Liver (tissue), 9 donors: ENCODE results near the gene GLRX5. TPM values are rescaled to one million over a fixed set of nuclear protein-coding genes. Genes with fewer than 3 reads are reported as not detected.
A peak's percentile ranks its signal among the peaks of the same experiment; 100 is the strongest.

Experiments used
- DNase-seq: peaks from one replicate; pipeline ENCODE4 v3.0.0-alpha.2; 2017; ENCODE audit warnings: low spot score
- H3K27ac ChIP-seq, 2 donors: one replicate each; pipeline ENCODE4 v1.7.0; 2013; ENCODE audit warnings: inconsistent platforms in 2 of 2, low read length in 2 of 2, control low read depth in 1 of 2, low read depth in 1 of 2, mild to moderate bottlenecking in 1 of 2
- H3K27me3 ChIP-seq, 4 donors: one replicate each; pipeline versions ENCODE4 v1.6.1 to v1.7.0; 2013; ENCODE audit warnings: low read length in 3 of 4, inconsistent platforms in 1 of 4, mild to moderate bottlenecking in 1 of 4, moderate library complexity in 1 of 4; ENCODE audit not compliant: control insufficient read depth in 4 of 4, insufficient read depth in 4 of 4
- H3K36me3 ChIP-seq, 4 donors: one replicate each; pipeline versions ENCODE4 v1.6.1 to v1.7.0; 2013; ENCODE audit warnings: low read length in 3 of 4, mild to moderate bottlenecking in 3 of 4, low read depth in 1 of 4, moderate library complexity in 1 of 4; ENCODE audit not compliant: control insufficient read depth in 4 of 4, insufficient read depth in 3 of 4
- H3K4me1 ChIP-seq, 4 donors: one replicate each; pipeline versions ENCODE4 v1.6.1 to v1.7.0; 2013; ENCODE audit warnings: low read length in 3 of 4, mild to moderate bottlenecking in 3 of 4, moderate library complexity in 1 of 4; ENCODE audit not compliant: control insufficient read depth in 4 of 4, insufficient read depth in 4 of 4
- H3K4me3 ChIP-seq, 3 donors: one replicate each; pipeline versions ENCODE4 v1.6.1 to v1.7.0; 2013; ENCODE audit warnings: low read length in 3 of 3, control low read depth in 1 of 3, low read depth in 1 of 3, mild to moderate bottlenecking in 1 of 3
- H3K9ac ChIP-seq, 2 donors: one replicate each; pipeline ENCODE4 v1.7.0; 2013; ENCODE audit warnings: low read length in 2 of 2, mild to moderate bottlenecking in 2 of 2, moderate library complexity in 2 of 2, control low read depth in 1 of 2, low read depth in 1 of 2
- H3K9me3 ChIP-seq, 4 donors: one replicate each; pipeline versions ENCODE4 v1.6.1 to v1.7.0; 2013; ENCODE audit warnings: low read length in 3 of 4; ENCODE audit not compliant: control insufficient read depth in 4 of 4
- EGR1 ChIP-seq, 2 donors: IDR thresholded peaks; 2 replicates each; pipeline ENCODE4 v1.6.1; 2016 to 2018; ENCODE audit warnings: antibody characterized with exemption in 2 of 2, low read depth in 2 of 2
- FOXA2 ChIP-seq: IDR thresholded peaks from 2 replicates; pipeline ENCODE4 v1.6.1; 2016; ENCODE audit warnings: antibody characterized with exemption
- GABPA ChIP-seq, 2 donors: IDR thresholded peaks in 1 of 2; conservative IDR thresholded peaks in 1 of 2; 2 replicates each; pipeline ENCODE4 v1.6.1; 2016; ENCODE audit warnings: antibody characterized with exemption in 2 of 2, mild to moderate bottlenecking in 1 of 2, moderate library complexity in 1 of 2
- HNF4A ChIP-seq, 2 donors: conservative IDR thresholded peaks; 2 replicates each; pipeline ENCODE4 v1.6.1; 2016; ENCODE audit warnings: antibody characterized with exemption in 2 of 2, mild to moderate bottlenecking in 2 of 2
- JUND ChIP-seq, 2 donors: IDR thresholded peaks; 2 replicates each; pipeline ENCODE4 v1.6.1; 2016; ENCODE audit warnings: antibody characterized with exemption in 2 of 2
- NR2F2 ChIP-seq: IDR thresholded peaks from 2 replicates; pipeline ENCODE4 v1.6.1; 2016; ENCODE audit warnings: antibody characterized with exemption
- RAD21 ChIP-seq, 2 donors: IDR thresholded peaks; 2 replicates each; pipeline ENCODE4 v1.6.1; 2016; ENCODE audit warnings: antibody characterized with exemption in 2 of 2, mild to moderate bottlenecking in 2 of 2
- RXRA ChIP-seq, 2 donors: IDR thresholded peaks; 2 replicates each; pipeline ENCODE4 v1.6.1; 2017 to 2018; ENCODE audit warnings: antibody characterized with exemption in 2 of 2, mild to moderate bottlenecking in 1 of 2
- SP1 ChIP-seq: IDR thresholded peaks from 2 replicates; pipeline ENCODE4 v1.6.1; 2018; ENCODE audit warnings: antibody characterized with exemption, mild to moderate bottlenecking
- TAF1 ChIP-seq: conservative IDR thresholded peaks from 2 replicates; pipeline ENCODE4 v1.6.1; 2016; ENCODE audit warnings: antibody characterized with exemption, mild to moderate bottlenecking
- YY1 ChIP-seq: IDR thresholded peaks from 2 replicates; pipeline ENCODE4 v1.6.1; 2016; ENCODE audit warnings: antibody characterized with exemption, mild to moderate bottlenecking
- WGBS: extraction: QIAGEN DNeasy Blood & Tissue Kit; methylation state at CpG from one replicate; pipeline ENCODE4 v1.1.7; 2013; 5-methylcytosine and 5-hydroxymethylcytosine counted together
- polyA plus RNA-seq, 2 donors: library from polyadenylated mRNA; stranded (reverse) in 1 of 2; unstranded in 1 of 2; fragments of 200-250 nt in 1 of 2; fragments of >200 nt in 1 of 2; fragmentation: Nextera tagmentation in 1 of 2; extraction: Ambion mirVana in 1 of 2; gene quantifications; one replicate each; pipeline versions ENCODE4 v1.2.1 to v1.2.3, GENCODE V29; 2013 to 2015
- total RNA-seq, 2 donors: library from RNA; depleted of rRNA; stranded (reverse); fragments of >200 nt; gene quantifications; one replicate each; pipeline ENCODE4 v1.2.3, GENCODE V29; 2014
- TF ChIP-seq, protein P1 (sequence below): IDR thresholded peaks from 2 replicates; pipeline ENCODE4 v1.6.1; 2016; ENCODE audit warnings: antibody characterized with exemption
- TF ChIP-seq, protein P2 (sequence below): IDR thresholded peaks from 2 replicates; pipeline ENCODE4 v1.6.1; 2016; ENCODE audit warnings: antibody characterized with exemption, mild to moderate bottlenecking
- TF ChIP-seq, protein P3 (sequence below): fragments of 150-350 bp; IDR thresholded peaks from 2 replicates; pipeline ENCODE4 v1.5.1; 2017; ENCODE audit warnings: improper control_type of control experiment, low read depth, low read length; ENCODE audit not compliant: missing input control
- TF ChIP-seq, protein P4 (sequence below): IDR thresholded peaks from 2 replicates; pipeline ENCODE4 v1.6.1; 2016; ENCODE audit warnings: antibody characterized with exemption
- TF ChIP-seq, protein P5 (sequence below): IDR thresholded peaks from 2 replicates; pipeline ENCODE4 v1.6.1; 2016; ENCODE audit warnings: antibody characterized with exemption
- donor health status: healthy.
- donor health status: healthy.
- donor health status: healthy.
- donor health status: healthy.
- donor health status: healthy.

GLRX5 gene
- total and polyA plus RNA-seq, 4 donors, result 28.4 to 172 (median 39.7) TPM

DNA sequence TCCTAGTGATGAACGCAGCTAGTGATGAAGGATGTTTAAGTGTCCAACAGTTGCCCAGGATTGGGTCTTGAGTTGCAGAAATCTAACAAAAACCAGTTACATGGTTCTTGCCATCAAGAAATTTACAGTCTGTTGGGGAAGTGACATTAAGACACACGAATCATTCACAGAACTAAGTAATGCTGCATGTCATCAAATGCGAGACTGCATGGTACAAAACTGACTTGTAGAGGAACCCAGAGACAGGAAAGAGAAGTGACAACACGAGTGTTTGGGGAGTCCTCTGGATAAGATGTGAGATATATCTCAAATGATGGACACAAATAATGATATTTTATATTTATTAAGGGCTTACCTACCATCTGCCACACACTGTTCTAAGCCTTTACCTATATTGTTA, 12.3 kb upstream of the GLRX5 start:
- no peaks in the 10 kb centered on the region for H3K36me3 ChIP-seq
- H3K27ac ChIP-seq, result peak overlapping the region; percentile 91 to 92
- DNase-seq, result no peak
- 83% methylated on average over 4 of the region's 4 CpGs for WGBS
- H3K27me3 ChIP-seq, result no peaks in the 10 kb centered on the region
- H3K4me3 ChIP-seq, result no peak overlapping the region
- H3K9ac ChIP-seq, result peak overlapping the region in 1 of 2 donors; percentile 2
- no peaks in the 10 kb centered on the region for H3K9me3 ChIP-seq
- TF ChIP-seq HNF4A (conservative IDR thresholded peaks at IDR 0.05) (no peak), RXRA (IDR thresholded peaks at IDR 0.05) (no peak), EGR1 (IDR thresholded peaks at IDR 0.05; ENCODE audit: low read depth in 2 of 2) (no peak), RAD21 (IDR thresholded peaks at IDR 0.05) (no peak)
- TF ChIP-seq, protein P1, sequence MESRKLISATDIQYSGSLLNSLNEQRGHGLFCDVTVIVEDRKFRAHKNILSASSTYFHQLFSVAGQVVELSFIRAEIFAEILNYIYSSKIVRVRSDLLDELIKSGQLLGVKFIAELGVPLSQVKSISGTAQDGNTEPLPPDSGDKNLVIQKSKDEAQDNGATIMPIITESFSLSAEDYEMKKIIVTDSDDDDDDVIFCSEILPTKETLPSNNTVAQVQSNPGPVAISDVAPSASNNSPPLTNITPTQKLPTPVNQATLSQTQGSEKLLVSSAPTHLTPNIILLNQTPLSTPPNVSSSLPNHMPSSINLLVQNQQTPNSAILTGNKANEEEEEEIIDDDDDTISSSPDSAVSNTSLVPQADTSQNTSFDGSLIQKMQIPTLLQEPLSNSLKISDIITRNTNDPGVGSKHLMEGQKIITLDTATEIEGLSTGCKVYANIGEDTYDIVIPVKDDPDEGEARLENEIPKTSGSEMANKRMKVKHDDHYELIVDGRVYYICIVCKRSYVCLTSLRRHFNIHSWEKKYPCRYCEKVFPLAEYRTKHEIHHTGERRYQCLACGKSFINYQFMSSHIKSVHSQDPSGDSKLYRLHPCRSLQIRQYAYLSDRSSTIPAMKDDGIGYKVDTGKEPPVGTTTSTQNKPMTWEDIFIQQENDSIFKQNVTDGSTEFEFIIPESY, result no peak
- TF ChIP-seq, protein P2, sequence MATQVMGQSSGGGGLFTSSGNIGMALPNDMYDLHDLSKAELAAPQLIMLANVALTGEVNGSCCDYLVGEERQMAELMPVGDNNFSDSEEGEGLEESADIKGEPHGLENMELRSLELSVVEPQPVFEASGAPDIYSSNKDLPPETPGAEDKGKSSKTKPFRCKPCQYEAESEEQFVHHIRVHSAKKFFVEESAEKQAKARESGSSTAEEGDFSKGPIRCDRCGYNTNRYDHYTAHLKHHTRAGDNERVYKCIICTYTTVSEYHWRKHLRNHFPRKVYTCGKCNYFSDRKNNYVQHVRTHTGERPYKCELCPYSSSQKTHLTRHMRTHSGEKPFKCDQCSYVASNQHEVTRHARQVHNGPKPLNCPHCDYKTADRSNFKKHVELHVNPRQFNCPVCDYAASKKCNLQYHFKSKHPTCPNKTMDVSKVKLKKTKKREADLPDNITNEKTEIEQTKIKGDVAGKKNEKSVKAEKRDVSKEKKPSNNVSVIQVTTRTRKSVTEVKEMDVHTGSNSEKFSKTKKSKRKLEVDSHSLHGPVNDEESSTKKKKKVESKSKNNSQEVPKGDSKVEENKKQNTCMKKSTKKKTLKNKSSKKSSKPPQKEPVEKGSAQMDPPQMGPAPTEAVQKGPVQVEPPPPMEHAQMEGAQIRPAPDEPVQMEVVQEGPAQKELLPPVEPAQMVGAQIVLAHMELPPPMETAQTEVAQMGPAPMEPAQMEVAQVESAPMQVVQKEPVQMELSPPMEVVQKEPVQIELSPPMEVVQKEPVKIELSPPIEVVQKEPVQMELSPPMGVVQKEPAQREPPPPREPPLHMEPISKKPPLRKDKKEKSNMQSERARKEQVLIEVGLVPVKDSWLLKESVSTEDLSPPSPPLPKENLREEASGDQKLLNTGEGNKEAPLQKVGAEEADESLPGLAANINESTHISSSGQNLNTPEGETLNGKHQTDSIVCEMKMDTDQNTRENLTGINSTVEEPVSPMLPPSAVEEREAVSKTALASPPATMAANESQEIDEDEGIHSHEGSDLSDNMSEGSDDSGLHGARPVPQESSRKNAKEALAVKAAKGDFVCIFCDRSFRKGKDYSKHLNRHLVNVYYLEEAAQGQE, result no peak
- H3K4me1 ChIP-seq, result peaks cover 6 to 60% (median 52%) of the 10 kb centered on the region in 4 donors

DNA sequence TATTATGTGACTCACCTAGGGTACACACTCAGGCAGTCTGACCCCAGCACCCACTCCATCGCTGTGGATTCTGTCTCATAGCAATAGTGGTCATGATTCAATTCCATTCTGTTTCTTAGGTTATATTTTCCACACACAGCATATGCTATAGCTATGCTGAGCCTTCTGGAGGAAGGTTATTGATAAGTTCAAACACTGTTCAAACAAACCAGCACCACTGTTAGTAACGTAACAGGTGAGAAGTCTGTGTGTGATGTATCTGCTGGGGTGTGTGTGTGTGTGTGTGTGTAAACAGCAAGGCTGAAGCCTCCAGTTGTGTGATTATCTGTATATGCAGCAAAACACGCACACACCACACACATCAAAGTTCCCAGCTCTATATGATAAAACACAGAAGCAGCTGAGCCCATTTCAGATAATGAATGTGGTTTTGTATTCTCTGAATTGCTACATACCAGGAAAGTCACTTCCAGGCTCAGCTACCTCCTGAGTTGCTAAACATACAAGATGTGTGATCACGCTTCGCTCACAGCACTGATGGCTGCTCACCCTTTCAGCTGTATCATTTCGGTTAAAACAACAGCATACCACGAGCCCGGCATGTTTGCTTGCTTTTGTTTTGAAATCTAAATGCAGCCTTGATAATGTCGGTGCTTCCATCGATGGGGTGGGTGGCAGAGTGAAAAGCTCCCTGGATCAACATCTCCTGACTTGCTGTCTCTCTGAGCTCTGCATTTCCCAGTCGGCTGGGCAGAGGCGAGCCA, 11.6 kb upstream of the GLRX5 start:
- Histone ChIP-seq H3K4me1 (peaks cover 6 to 60% (median 55%) of the 10 kb centered on the region in 4 donors), H3K9me3 (no peaks in the 10 kb centered on the region), H3K36me3 (no peaks in the 10 kb centered on the region), H3K4me3 (peak overlapping the region in 2 of 3 donors; percentile 3 to 15), H3K27me3 (no peaks in the 10 kb centered on the region), H3K9ac (peak overlapping the region; percentile 52 to 60), H3K27ac (peak overlapping the region; percentile 91 to 92)
- WGBS, result 23% methylated on average over 12 of the region's 12 CpGs
- peak; percentile 50 for DNase-seq
- TF ChIP-seq JUND (IDR thresholded peaks at IDR 0.05) (no peak), EGR1 (IDR thresholded peaks at IDR 0.05; ENCODE audit: low read depth in 2 of 2) (no peak), TAF1 (peak; percentile 63), YY1 (peak; percentile 41), HNF4A (conservative IDR thresholded peaks at IDR 0.05) (peak; percentile 12 to 60), RAD21 (IDR thresholded peaks at IDR 0.05) (no peak), SP1 (peak; percentile 39), FOXA2 (no peak), RXRA (IDR thresholded peaks at IDR 0.05) (peak; percentile 36 to 68), GABPA (IDR thresholded peaks at IDR 0.05 in 1 of 2, conservative IDR thresholded peaks at IDR 0.05 in 1 of 2) (no peak), NR2F2 (no peak)
- TF ChIP-seq, protein P3, sequence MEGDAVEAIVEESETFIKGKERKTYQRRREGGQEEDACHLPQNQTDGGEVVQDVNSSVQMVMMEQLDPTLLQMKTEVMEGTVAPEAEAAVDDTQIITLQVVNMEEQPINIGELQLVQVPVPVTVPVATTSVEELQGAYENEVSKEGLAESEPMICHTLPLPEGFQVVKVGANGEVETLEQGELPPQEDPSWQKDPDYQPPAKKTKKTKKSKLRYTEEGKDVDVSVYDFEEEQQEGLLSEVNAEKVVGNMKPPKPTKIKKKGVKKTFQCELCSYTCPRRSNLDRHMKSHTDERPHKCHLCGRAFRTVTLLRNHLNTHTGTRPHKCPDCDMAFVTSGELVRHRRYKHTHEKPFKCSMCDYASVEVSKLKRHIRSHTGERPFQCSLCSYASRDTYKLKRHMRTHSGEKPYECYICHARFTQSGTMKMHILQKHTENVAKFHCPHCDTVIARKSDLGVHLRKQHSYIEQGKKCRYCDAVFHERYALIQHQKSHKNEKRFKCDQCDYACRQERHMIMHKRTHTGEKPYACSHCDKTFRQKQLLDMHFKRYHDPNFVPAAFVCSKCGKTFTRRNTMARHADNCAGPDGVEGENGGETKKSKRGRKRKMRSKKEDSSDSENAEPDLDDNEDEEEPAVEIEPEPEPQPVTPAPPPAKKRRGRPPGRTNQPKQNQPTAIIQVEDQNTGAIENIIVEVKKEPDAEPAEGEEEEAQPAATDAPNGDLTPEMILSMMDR, result no peak
- TF ChIP-seq, protein P4, sequence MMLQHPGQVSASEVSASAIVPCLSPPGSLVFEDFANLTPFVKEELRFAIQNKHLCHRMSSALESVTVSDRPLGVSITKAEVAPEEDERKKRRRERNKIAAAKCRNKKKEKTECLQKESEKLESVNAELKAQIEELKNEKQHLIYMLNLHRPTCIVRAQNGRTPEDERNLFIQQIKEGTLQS, result no peak
- TF ChIP-seq, protein P5, sequence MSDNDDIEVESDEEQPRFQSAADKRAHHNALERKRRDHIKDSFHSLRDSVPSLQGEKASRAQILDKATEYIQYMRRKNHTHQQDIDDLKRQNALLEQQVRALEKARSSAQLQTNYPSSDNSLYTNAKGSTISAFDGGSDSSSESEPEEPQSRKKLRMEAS, result peak; percentile 42
- TF ChIP-seq, protein P2, result no peak
- TF ChIP-seq, protein P1, result no peak
